ENCODE data around the gene TMEM151B. TPM values are rescaled to one million over a fixed set of nuclear protein-coding genes. Genes with fewer than 3 reads are reported as not detected.

TMEM151B gene
- polyA plus RNA-seq, 1 of the 3 experiments (the other 2 are of a cell fraction): 0.05 TPM

DNA sequence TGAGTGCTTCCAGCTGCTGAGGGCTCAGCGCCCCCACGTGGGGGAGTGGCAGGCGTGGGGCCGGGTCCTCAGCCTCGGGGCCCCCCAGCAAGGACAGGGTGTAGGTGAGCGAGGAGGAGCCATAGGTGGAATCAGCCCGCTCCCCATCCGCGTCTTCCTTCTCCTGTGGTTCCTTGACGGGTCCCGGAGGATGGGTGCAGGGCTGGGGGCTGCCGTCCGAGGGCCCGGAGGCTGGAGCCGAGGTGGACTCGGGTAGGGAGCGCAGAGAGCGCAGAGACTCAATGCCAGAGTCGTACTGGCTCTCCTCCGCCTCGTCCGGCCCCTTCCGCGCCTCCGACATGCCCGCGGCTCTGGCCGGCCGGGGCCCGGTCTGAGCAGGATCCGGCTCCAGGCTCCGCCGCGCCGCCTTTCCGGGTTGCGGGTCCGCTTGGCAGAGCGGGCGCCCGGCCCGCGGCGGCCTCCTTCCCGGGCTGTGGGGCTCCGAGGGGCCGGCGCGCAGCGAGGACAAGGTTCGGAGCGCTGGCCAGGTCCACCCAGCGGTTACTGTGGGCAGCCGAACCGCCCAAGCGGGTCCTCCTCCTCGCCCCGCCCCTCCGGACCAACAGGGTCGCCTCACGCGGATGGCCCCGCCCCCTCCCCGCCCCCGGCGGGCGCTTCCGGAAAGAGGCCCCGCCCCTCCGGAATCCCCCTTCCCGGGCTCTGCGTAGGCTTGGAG lies 5.1 kb upstream of the TMEM151B start, which contains the start of gene NFKBIE:
Gene NFKBIE (minus strand): TSS at position 545 of the 715 bp plus-strand sequence. CDS start 205 bp downstream, at position 340.
- peak within 1 kb of the TSS; percentile 56 to 62 for H3K27ac ChIP-seq (ENCODE audit: low read depth in 2 of 2, low read length in 1 of 2)
- POLR2A ChIA-PET: interaction anchor here (0.7 to 1.2 kb wide), 2 partner anchors 10 to 18 kb away, joined by 3 to 4 read pairs; partner anchors contain the start of gene HSP90AB1
- CTCF ChIA-PET: interaction anchor here (0.7 to 9.1 kb wide), 13 partner anchors 9 to 93 kb away, joined by 3 to 238 read pairs (median 6); partner anchors contain the start of genes AARS2, SLC35B2 and SPATS1

DNA sequence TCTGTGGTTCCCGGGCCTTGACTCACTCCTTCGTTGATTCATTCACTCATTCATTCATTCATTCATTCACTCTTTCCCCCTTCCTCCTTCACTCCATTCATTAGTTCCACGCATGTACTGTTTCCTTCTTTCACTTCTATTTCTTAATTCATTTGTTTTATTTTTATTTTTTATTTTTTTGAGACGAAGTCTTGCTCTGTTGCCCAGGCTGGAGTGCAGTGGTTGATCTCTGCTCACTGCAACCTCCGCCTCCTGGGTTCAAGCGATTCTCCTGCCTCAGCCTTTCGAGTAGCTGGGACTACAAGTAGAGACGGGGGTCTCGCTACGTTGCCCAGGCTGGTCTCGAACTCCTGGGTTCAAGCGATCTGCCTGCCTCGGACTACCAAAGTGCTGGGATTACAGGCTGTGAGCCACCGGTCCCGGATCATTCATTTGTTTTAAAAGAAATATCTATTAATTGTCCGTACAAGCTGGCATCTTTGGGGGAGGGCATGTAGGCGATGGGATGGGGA lies 4.5 kb upstream of the TMEM151B start:
- peaks cover 20% of the 10 kb centered on the region for H3K27me3 ChIP-seq (ENCODE audit: insufficient read depth)
- peaks cover 16 to 35% of the 10 kb centered on the region in 2 experiments; a peak in 2 of 4 replicates for H3K4me1 ChIP-seq (ENCODE audit: control insufficient read depth in 1 of 2, insufficient read depth in 2 of 2, low read depth in 1 of 2, low read length in 1 of 2)
- H3K4me3 ChIP-seq (ENCODE audit: low read depth in 2 of 2, low read length in 1 of 2): peak overlapping the region in 1 of 2 experiments; percentile 89; a peak in 1 of 4 replicates
- peaks cover 0 to 2% of the 10 kb centered on the region in 2 experiments for H3K36me3 ChIP-seq (replicated peaks in 1 of 2; ENCODE audit: control insufficient read depth in 1 of 2, insufficient read depth in 2 of 2, low read length in 1 of 2)
- H3K27ac ChIP-seq (ENCODE audit: low read depth in 2 of 2, low read length in 1 of 2): no peak overlapping the region
- H4K20me1 ChIP-seq (ENCODE audit: insufficient read depth): no peaks in the 10 kb centered on the region
- no peak for DNase-seq
- no peak overlapping the region for H3K9ac ChIP-seq
- ChIA-PET POLR2A (no interaction called here), CTCF (interaction anchor here (1.0 to 9.1 kb wide), 5 partner anchors 10 to 70 kb away, joined by 3 to 238 read pairs (median 59); partner anchors contain the start of gene SLC35B2)
- no peaks in the 10 kb centered on the region for H3K9me2 ChIP-seq
- peaks cover 21% of the 10 kb centered on the region; the same call in 1 of the 2 replicates for H3K79me2 ChIP-seq (ENCODE audit: insufficient read depth)
- 70% methylated on average over 17 of the region's 17 CpGs for WGBS (ENCODE audit: low lambda C conversion rate)
- H2AFZ ChIP-seq (ENCODE audit: low read depth): no peak overlapping the region
- peaks cover 11% of the 10 kb centered on the region for H3F3A ChIP-seq (replicated peaks; ENCODE audit: insufficient read depth)
- H3K4me2 ChIP-seq: peak overlapping the region; percentile 94; the same call in 1 of the 2 replicates
- H3K9me3 ChIP-seq: no peaks in the 10 kb centered on the region
- TF ChIP-seq GABPA (IDR thresholded peaks at IDR 0.05; ENCODE audit: low read depth) (no peak), SMC3 (IDR thresholded peaks at IDR 0.05; ENCODE audit: low read depth, low read length) (no peak), RAD21 (IDR thresholded peaks at IDR 0.05; ENCODE audit: low read length) (no peak)
- TF ChIP-seq, protein P1, sequence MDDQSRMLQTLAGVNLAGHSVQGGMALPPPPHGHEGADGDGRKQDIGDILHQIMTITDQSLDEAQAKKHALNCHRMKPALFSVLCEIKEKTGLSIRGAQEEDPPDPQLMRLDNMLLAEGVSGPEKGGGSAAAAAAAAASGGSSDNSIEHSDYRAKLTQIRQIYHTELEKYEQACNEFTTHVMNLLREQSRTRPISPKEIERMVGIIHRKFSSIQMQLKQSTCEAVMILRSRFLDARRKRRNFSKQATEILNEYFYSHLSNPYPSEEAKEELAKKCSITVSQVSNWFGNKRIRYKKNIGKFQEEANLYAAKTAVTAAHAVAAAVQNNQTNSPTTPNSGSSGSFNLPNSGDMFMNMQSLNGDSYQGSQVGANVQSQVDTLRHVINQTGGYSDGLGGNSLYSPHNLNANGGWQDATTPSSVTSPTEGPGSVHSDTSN (IDR thresholded peaks at IDR 0.05): no peak
- TF ChIP-seq, protein P2, sequence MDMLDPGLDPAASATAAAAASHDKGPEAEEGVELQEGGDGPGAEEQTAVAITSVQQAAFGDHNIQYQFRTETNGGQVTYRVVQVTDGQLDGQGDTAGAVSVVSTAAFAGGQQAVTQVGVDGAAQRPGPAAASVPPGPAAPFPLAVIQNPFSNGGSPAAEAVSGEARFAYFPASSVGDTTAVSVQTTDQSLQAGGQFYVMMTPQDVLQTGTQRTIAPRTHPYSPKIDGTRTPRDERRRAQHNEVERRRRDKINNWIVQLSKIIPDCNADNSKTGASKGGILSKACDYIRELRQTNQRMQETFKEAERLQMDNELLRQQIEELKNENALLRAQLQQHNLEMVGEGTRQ (IDR thresholded peaks at IDR 0.05; ENCODE audit: borderline replicate concordance, low read depth, low read length): no peak
- TF ChIP-seq, protein P3, sequence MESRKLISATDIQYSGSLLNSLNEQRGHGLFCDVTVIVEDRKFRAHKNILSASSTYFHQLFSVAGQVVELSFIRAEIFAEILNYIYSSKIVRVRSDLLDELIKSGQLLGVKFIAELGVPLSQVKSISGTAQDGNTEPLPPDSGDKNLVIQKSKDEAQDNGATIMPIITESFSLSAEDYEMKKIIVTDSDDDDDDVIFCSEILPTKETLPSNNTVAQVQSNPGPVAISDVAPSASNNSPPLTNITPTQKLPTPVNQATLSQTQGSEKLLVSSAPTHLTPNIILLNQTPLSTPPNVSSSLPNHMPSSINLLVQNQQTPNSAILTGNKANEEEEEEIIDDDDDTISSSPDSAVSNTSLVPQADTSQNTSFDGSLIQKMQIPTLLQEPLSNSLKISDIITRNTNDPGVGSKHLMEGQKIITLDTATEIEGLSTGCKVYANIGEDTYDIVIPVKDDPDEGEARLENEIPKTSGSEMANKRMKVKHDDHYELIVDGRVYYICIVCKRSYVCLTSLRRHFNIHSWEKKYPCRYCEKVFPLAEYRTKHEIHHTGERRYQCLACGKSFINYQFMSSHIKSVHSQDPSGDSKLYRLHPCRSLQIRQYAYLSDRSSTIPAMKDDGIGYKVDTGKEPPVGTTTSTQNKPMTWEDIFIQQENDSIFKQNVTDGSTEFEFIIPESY (IDR thresholded peaks at IDR 0.05; ENCODE audit: borderline replicate concordance, low read depth): no peak

More for the DNA sequence above, 5.1 kb upstream of the TMEM151B start, which contains the start of gene NFKBIE:
- H3K9me2 ChIP-seq: no peaks in the 10 kb centered on the region
- WGBS (ENCODE audit: low lambda C conversion rate): 2% methylated on average over 11 of the region's 72 CpGs
- H3K79me2 ChIP-seq (ENCODE audit: insufficient read depth): peaks cover 21% of the 10 kb centered on the region; the same call in 1 of the 2 replicates
- H3K9me3 ChIP-seq: no peaks in the 10 kb centered on the region
- no peaks in the 10 kb centered on the region for H4K20me1 ChIP-seq (ENCODE audit: insufficient read depth)
- H3K27me3 ChIP-seq (ENCODE audit: insufficient read depth): peaks cover 20% of the 10 kb centered on the region
- peak; percentile 98 for DNase-seq
- peaks cover 11% of the 10 kb centered on the region for H3F3A ChIP-seq (replicated peaks; ENCODE audit: insufficient read depth)
- H3K9ac ChIP-seq: peak within 1 kb of the TSS; percentile 80
- H3K36me3 ChIP-seq (replicated peaks in 1 of 2; ENCODE audit: control insufficient read depth in 1 of 2, insufficient read depth in 2 of 2, low read length in 1 of 2): peaks cover 0 to 4% of the 10 kb centered on the region in 2 experiments
- peak within 1 kb of the TSS; percentile 74 to 89 for H3K4me3 ChIP-seq (ENCODE audit: low read depth in 2 of 2, low read length in 1 of 2)
- H3K4me1 ChIP-seq (ENCODE audit: control insufficient read depth in 1 of 2, insufficient read depth in 2 of 2, low read depth in 1 of 2, low read length in 1 of 2): peaks cover 16 to 35% of the 10 kb centered on the region in 2 experiments; a peak in 2 of 4 replicates
- peak within 1 kb of the TSS; percentile 94 for H3K4me2 ChIP-seq
- TF ChIP-seq ELF1 (IDR thresholded peaks at IDR 0.05) (peak; percentile 43; the same call in 1 of the 2 replicates), NRF1 (IDR thresholded peaks at IDR 0.05; ENCODE audit: low read depth, low read length) (no peak), SIN3A (IDR thresholded peaks at IDR 0.05; ENCODE audit: borderline replicate concordance, low read depth, low read length) (peak; percentile 68; the same call in 1 of the 2 replicates), GABPA (IDR thresholded peaks at IDR 0.05; ENCODE audit: low read depth) (peak; percentile 45; the same call in 1 of the 2 replicates), NFIC (IDR thresholded peaks at IDR 0.05; ENCODE audit: borderline replicate concordance) (no peak), EP300 (IDR thresholded peaks at IDR 0.05; ENCODE audit: borderline replicate concordance in 1 of 2, low read depth in 1 of 2, low read length in 1 of 2) (no peak), RCOR1 (IDR thresholded peaks at IDR 0.05; ENCODE audit: low read length) (no peak), RAD21 (IDR thresholded peaks at IDR 0.05; ENCODE audit: low read length) (peak; percentile 52), YY1 (IDR thresholded peaks at IDR 0.05; ENCODE audit: low read depth) (no peak), TAF1 (IDR thresholded peaks at IDR 0.05; ENCODE audit: borderline replicate concordance, low read depth, low read length) (peak; percentile 75), SMC3 (IDR thresholded peaks at IDR 0.05; ENCODE audit: low read depth, low read length) (0 out of 2 replicates have a peak, but pooled peaks have one; percentile 15), CHD2 (IDR thresholded peaks at IDR 0.05; ENCODE audit: low read length, partially characterized antibody) (peak; percentile 29), MEF2A (IDR thresholded peaks at IDR 0.05; ENCODE audit: borderline replicate concordance, low read depth) (no peak), POLR2AphosphoS5 (IDR thresholded peaks at IDR 0.05; ENCODE audit: low read depth, low read length) (peak; percentile 81), JUND (IDR thresholded peaks at IDR 0.05) (no peak), EZH2phosphoT487 (IDR thresholded peaks at IDR 0.05; ENCODE audit: borderline replicate concordance, low read depth) (no peak)
- TF ChIP-seq, protein P4, sequence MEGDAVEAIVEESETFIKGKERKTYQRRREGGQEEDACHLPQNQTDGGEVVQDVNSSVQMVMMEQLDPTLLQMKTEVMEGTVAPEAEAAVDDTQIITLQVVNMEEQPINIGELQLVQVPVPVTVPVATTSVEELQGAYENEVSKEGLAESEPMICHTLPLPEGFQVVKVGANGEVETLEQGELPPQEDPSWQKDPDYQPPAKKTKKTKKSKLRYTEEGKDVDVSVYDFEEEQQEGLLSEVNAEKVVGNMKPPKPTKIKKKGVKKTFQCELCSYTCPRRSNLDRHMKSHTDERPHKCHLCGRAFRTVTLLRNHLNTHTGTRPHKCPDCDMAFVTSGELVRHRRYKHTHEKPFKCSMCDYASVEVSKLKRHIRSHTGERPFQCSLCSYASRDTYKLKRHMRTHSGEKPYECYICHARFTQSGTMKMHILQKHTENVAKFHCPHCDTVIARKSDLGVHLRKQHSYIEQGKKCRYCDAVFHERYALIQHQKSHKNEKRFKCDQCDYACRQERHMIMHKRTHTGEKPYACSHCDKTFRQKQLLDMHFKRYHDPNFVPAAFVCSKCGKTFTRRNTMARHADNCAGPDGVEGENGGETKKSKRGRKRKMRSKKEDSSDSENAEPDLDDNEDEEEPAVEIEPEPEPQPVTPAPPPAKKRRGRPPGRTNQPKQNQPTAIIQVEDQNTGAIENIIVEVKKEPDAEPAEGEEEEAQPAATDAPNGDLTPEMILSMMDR (IDR thresholded peaks at IDR 0.05): peak; percentile 53
- TF ChIP-seq, protein P5, sequence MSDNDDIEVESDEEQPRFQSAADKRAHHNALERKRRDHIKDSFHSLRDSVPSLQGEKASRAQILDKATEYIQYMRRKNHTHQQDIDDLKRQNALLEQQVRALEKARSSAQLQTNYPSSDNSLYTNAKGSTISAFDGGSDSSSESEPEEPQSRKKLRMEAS (IDR thresholded peaks at IDR 0.05; ENCODE audit: low read depth): 0 out of 2 replicates have a peak, but pooled peaks have one; percentile 34
- peak within 1 kb of the TSS; percentile 72; the same call in 1 of the 2 replicates for H2AFZ ChIP-seq (ENCODE audit: low read depth)
